IPS DF 6.9 (cell line): Measurements from ENCODE around the gene PLCB1.

ENCODE experiments used
- DNase-seq: peaks from one replicate; pipeline ENCODE4 v3.0.0-alpha.2; 2013; ENCODE audit warnings: low read depth, low spot score
- H3K27ac ChIP-seq: one replicate; pipeline ENCODE4 v1.5.1; 2013; ENCODE audit warnings: low read length, control low read depth
- H3K27me3 ChIP-seq: 2 replicates; pipeline ENCODE4 v1.6.1; 2013; ENCODE audit warnings: mild to moderate bottlenecking, low read length; ENCODE audit not compliant: control insufficient read depth, insufficient read depth
- H3K36me3 ChIP-seq: 2 replicates; pipeline ENCODE4 v1.6.1; 2013; ENCODE audit warnings: low read length; ENCODE audit not compliant: control insufficient read depth, insufficient read depth
- H3K4me1 ChIP-seq: 2 replicates; pipeline ENCODE4 v1.6.1; 2013; ENCODE audit warnings: low read length; ENCODE audit not compliant: control insufficient read depth, insufficient read depth
- H3K4me3 ChIP-seq: 2 replicates; pipeline ENCODE4 v1.5.1; 2013; ENCODE audit warnings: mild to moderate bottlenecking, low read length
- H3K9me3 ChIP-seq: 2 replicates; pipeline ENCODE4 v1.6.1; 2013; ENCODE audit warnings: low read length, inconsistent platforms; ENCODE audit not compliant: control insufficient read depth, insufficient read depth
- WGBS: extraction: QIAGEN DNeasy Blood & Tissue Kit; methylation state at CpG from one replicate; pipeline ENCODE4 v1.1.7; 2013; ENCODE audit warnings: mixed read lengths, missing lambda C conversion rate; ENCODE audit not compliant: insufficient read length, insufficient coverage; 5-methylcytosine and 5-hydroxymethylcytosine counted together

PLCB1 gene

DNA sequence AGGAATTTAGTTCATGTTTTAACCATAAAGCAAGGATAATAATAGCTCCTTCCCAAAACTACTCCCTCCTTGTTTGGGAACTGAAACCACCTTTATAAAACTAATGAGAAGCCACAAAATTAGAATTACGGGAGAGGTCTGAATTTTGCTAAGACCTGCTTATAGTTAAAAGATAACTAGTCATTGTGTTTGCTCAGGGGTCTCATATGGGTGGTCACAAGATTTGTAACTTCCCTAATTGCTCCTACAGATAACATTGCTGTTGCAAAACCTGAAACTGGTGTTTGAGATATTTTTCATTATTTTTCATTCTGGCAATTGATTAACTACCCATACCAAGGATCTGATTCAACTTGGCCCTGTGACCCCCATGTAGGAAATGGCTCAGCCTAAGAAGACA lies 782.4 kb downstream of the PLCB1 start:
- no peaks in the 10 kb centered on the region for H3K27me3 ChIP-seq
- no peak overlapping the region for H3K27ac ChIP-seq
- DNase-seq, result no peak
- no CpG with 5 or more reads among the region's 1 CpG for WGBS
- H3K4me1 ChIP-seq, result 0 out of 2 replicates have a peak, but pooled peaks cover 3% of the 10 kb centered on the region
- H3K9me3 ChIP-seq, result no peaks in the 10 kb centered on the region
- H3K36me3 ChIP-seq, result no peaks in the 10 kb centered on the region
- no peak overlapping the region for H3K4me3 ChIP-seq

DNA sequence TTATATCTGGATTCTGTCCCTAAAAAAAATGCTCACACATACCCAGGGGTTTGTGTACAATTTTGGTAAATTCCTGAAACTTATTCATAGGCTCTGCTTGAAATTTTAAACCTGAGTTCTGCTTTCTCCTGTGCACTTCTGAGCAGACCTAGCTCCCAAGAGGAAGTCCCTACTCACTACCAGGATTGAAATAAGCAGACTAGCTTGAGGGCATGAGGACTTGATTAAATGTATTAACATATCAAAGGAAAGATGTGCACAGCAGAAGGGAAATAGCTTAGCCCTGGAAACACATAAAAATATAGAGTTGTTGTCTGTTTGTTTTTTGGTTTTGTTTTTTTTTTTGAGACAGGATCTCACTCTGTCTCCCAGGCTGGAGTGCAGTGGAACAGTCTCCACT lies 785.0 kb downstream of the PLCB1 start:
- Histone ChIP-seq H3K36me3 (no peaks in the 10 kb centered on the region), H3K4me3 (no peak overlapping the region), H3K9me3 (no peaks in the 10 kb centered on the region), H3K27me3 (no peaks in the 10 kb centered on the region), H3K27ac (no peak overlapping the region), H3K4me1 (0 out of 2 replicates have a peak, but pooled peaks cover 3% of the 10 kb centered on the region)
- no peak for DNase-seq

DNA sequence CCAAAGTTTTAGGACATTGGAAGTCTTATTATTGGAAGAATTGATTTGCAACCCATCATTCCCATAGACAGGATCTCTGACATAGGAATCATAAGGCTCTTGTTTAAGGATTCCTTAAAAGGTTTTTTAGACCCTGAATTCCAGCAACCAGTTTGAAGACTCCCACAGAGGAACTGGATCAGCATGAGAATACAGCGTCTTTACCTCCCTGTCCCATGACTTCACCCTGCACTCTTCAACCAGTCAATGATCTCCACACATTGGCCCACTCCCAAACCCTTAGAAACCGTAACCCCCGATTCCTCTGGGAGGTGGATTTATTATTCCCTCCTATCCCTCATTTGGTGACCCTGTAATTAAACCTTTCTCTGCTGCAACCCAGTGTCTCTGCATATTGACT lies 786.1 kb downstream of the PLCB1 start:
- DNase-seq, result no peak

DNA sequence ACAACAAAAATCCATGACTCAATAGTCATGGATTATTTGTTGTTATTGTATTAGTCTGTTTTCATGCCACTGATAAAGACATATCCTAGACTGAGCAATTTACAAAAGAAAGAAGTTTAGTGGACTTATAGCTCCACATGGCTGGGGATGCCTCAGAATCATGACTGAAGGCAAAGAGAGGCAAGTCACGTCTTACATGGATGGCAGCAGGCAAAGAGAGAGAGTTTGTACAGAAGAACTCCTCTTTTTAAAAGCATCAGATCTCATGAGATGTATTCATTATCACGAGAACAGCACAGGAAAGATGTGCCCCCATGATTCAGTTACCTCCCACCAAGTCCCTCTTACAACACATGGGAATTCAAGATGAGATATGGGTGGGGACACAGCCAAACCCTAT lies 792.5 kb downstream of the PLCB1 start:
- H3K4me3 ChIP-seq, result no peak overlapping the region
- no peaks in the 10 kb centered on the region for H3K9me3 ChIP-seq
- no peaks in the 10 kb centered on the region for H3K27me3 ChIP-seq
- WGBS, result no CpG with 5 or more reads among the region's 2 CpGs
- H3K27ac ChIP-seq, result no peak overlapping the region
- no peak for DNase-seq
- no peaks in the 10 kb centered on the region for H3K4me1 ChIP-seq
- no peaks in the 10 kb centered on the region for H3K36me3 ChIP-seq

More for the DNA sequence above, 786.1 kb downstream of the PLCB1 start:
- no peak overlapping the region for H3K27ac ChIP-seq
- 0 out of 2 replicates have a peak, but pooled peaks cover 3% of the 10 kb centered on the region for H3K4me1 ChIP-seq
- no peaks in the 10 kb centered on the region for H3K36me3 ChIP-seq
- WGBS, result no CpG with 5 or more reads among the region's 3 CpGs
- H3K27me3 ChIP-seq, result no peaks in the 10 kb centered on the region
- no peak overlapping the region for H3K4me3 ChIP-seq
- H3K9me3 ChIP-seq, result no peaks in the 10 kb centered on the region

DNA sequence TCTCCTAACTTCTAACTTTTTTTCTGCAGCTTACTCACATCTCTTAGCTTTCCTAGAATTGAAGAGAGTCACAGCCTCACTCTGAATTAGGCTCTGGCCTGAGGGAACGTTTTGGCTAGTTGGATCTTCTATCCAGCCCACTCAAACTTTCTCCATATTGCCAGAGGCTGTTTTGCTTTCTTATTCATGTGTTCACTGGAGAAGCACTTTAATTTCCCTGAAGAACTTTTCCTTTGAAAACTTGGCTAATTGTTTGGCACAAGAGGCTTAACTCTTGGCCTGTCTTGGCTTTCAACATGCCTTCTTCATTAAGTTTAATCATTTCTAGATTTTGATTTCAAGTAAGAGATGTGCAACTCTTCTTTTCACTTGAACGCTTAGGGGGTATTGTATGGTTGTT lies 798.7 kb downstream of the PLCB1 start:
- H3K9me3 ChIP-seq, result no peaks in the 10 kb centered on the region
- DNase-seq, result no peak
- WGBS, result no CpG with 5 or more reads among the region's 2 CpGs
- no peak overlapping the region for H3K4me3 ChIP-seq
- no peaks in the 10 kb centered on the region for H3K4me1 ChIP-seq
- no peaks in the 10 kb centered on the region for H3K27me3 ChIP-seq
- no peaks in the 10 kb centered on the region for H3K36me3 ChIP-seq
- no peak overlapping the region for H3K27ac ChIP-seq

DNA sequence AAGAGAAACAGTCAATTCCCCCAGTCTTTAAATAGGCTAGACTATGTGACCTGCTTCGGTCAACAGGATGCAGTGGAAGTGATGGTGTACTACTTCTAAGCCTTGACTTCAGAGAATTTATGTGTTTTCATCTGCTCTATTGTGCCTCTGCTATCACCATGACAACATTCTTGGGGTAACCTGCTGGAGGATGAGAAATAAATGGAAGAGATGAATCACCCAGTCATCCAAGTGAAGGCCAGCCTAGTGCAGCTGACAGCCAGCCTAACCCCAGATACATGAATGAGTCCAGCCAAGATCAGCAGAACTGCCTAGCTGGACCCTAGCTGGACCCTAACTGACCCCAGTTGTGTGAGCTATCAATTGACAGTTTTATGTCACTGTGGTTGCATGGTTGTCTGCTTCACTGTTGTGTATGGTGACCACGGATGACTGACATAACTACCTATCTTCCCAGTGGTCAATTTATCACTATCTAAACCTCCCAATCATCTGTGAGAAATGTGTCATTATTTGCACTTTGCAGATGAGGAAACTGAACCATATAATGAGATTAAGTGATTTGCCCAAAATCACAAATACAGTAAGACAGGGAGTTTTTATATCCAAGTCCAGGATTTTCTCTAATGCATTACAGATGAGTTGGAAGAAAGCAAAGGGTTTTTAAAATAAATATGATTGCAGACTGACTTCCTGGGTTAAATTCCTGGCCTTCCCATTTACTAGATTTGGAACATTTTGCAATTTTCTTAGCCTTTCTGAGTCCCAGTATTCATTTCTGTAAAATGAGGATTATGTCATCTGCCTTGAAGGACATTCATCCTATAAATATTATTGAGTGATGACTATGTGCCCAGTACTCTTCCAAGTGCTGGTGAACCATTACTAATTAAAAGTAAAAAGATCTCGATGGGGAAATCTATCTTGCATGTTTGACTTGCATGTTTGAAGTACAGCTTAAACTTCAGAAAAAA lies 800.4 kb downstream of the PLCB1 start:
- no CpG with 5 or more reads among the region's 3 CpGs for WGBS
- DNase-seq, result no peak

DNA sequence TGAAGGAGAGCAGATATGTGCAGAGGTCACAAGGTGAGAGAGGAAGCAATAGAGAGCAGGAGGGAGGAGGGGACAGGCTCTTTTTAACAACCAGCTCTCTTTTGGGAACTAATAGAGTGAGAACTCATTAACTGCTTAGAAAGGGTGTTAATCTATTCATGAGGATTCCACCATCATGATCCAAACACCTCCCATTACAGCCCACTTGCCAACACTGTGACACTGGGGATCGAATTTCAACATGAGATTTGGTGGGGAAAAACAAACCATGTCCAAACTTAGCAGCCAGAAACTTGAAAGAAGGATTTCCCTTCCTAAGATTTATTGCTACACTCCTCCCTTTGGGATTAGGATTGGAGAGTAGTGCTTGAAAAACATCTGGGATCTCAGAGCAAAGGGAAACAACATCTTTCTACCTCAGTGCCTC lies 801.3 kb downstream of the PLCB1 start:
- no peaks in the 10 kb centered on the region for H3K36me3 ChIP-seq
- WGBS, result no CpG with 5 or more reads among the region's 1 CpG
- H3K4me3 ChIP-seq, result no peak overlapping the region
- no peak for DNase-seq
- no peaks in the 10 kb centered on the region for H3K9me3 ChIP-seq
- no peak overlapping the region for H3K27ac ChIP-seq
- no peaks in the 10 kb centered on the region for H3K4me1 ChIP-seq
- H3K27me3 ChIP-seq, result no peaks in the 10 kb centered on the region

More for the DNA sequence above, 800.4 kb downstream of the PLCB1 start:
- H3K4me3 ChIP-seq, result no peak overlapping the region
- no peak overlapping the region for H3K27ac ChIP-seq
- no peaks in the 10 kb centered on the region for H3K4me1 ChIP-seq
- H3K9me3 ChIP-seq, result no peaks in the 10 kb centered on the region
- H3K27me3 ChIP-seq, result no peaks in the 10 kb centered on the region
- no peaks in the 10 kb centered on the region for H3K36me3 ChIP-seq

DNA sequence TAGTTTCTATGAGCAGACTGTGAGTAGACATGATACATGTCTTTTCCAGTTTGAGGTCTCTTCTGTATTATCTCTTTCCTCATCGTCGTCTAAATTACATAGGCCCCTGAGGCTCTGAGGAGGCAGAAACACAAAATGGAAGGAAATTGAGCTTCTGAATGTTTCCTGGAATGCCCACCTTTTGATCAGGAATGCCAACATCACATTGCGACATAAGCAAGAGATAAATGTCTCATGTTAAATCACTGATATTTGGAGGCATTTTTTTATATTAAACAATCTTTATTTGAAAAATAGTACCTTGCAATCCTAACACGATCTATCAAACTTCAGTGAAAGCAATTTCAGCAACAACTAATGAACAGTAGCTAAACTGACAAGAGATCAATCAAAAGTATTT lies 802.3 kb downstream of the PLCB1 start:
- no peak overlapping the region for H3K27ac ChIP-seq
- no peaks in the 10 kb centered on the region for H3K27me3 ChIP-seq
- no peaks in the 10 kb centered on the region for H3K4me1 ChIP-seq
- H3K9me3 ChIP-seq, result no peaks in the 10 kb centered on the region
- H3K36me3 ChIP-seq, result no peaks in the 10 kb centered on the region
- no CpG with 5 or more reads among the region's 4 CpGs for WGBS
- H3K4me3 ChIP-seq, result no peak overlapping the region
- DNase-seq, result no peak
